Upper lobe of left lung (tissue), 4 donors: ENCODE data around the gene IL36RN.

Source experiments
- CTCF ChIP-seq, 6 experiments: fragments of 450-650 bp in 4 of 6; fragments of 200-600 bp in 2 of 6; sonication (generic) in 2 of 6; IDR thresholded peaks; one replicate each; pipeline ENCODE4 v1.5.1; 2016 to 2019; ENCODE audit warnings: antibody characterized with exemption in 6 of 6
- POLR2A ChIP-seq, 4 donors: fragments of 450-650 bp; IDR thresholded peaks; one replicate each; pipeline ENCODE4 v1.5.1; 2016 to 2017; ENCODE audit warnings: antibody characterized with exemption in 4 of 4, mild to moderate bottlenecking in 2 of 4
- POLR2AphosphoS5 ChIP-seq, 2 donors: sonication (generic); formaldehyde crosslinking; IDR thresholded peaks; one replicate each; pipeline ENCODE4 v1.5.1; 2017; ENCODE audit warnings: antibody characterized with exemption in 2 of 2

- TF ChIP-seq CTCF (IDR thresholded peaks at IDR 0.05) = no peak
- no peak for TF ChIP-seq POLR2AphosphoS5 (IDR thresholded peaks at IDR 0.05)
- TF ChIP-seq POLR2A (IDR thresholded peaks at IDR 0.05) = no peak
Observed at GRCh38 chr2:113104054-113104611, 45.1 kb downstream of the IL36RN start.
